Vagina (tissue), 2 donors: ENCODE measurements around the gene PARVB.

ENCODE experiments used
- POLR2AphosphoS5 ChIP-seq, 2 donors: sonication (generic); formaldehyde crosslinking; IDR thresholded peaks; one replicate each; pipeline ENCODE4 v1.9.0; 2017; ENCODE audit warnings: antibody characterized with exemption in 2 of 2, mild to moderate bottlenecking in 2 of 2, low read depth in 1 of 2; ENCODE audit not compliant: insufficient read depth in 1 of 2
- TF ChIP-seq, protein P1 (sequence below), 3 experiments: fragments of 450-650 bp in 2 of 3; fragments of 200-600 bp in 1 of 3; sonication (generic) in 1 of 3; IDR thresholded peaks; one replicate each; pipeline ENCODE4 v1.5.1; 2017 to 2019; ENCODE audit warnings: antibody characterized with exemption in 3 of 3, mild to moderate bottlenecking in 2 of 3, moderate library complexity in 2 of 3

GRCh38 chr22:44103735-44104480, 79.8 kb downstream of the PARVB start:
- TF ChIP-seq, protein P1, sequence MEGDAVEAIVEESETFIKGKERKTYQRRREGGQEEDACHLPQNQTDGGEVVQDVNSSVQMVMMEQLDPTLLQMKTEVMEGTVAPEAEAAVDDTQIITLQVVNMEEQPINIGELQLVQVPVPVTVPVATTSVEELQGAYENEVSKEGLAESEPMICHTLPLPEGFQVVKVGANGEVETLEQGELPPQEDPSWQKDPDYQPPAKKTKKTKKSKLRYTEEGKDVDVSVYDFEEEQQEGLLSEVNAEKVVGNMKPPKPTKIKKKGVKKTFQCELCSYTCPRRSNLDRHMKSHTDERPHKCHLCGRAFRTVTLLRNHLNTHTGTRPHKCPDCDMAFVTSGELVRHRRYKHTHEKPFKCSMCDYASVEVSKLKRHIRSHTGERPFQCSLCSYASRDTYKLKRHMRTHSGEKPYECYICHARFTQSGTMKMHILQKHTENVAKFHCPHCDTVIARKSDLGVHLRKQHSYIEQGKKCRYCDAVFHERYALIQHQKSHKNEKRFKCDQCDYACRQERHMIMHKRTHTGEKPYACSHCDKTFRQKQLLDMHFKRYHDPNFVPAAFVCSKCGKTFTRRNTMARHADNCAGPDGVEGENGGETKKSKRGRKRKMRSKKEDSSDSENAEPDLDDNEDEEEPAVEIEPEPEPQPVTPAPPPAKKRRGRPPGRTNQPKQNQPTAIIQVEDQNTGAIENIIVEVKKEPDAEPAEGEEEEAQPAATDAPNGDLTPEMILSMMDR (IDR thresholded peaks at IDR 0.05) = no peak
- TF ChIP-seq POLR2AphosphoS5 (IDR thresholded peaks at IDR 0.05; ENCODE audit: insufficient read depth in 1 of 2, low read depth in 1 of 2) = no peak
